GM19324 (cell line): ENCODE measurements around the gene MCC.

ENCODE experiments used
- ATAC-seq: cut with Tn5 transposase; IDR thresholded peaks from one replicate; pipeline ENCODE4 v1.9.1; 2021; ENCODE audit warnings: mild to moderate bottlenecking, moderate library complexity; ENCODE audit not compliant: unreplicated experiment, low FRiP score

MCC gene

DNA sequence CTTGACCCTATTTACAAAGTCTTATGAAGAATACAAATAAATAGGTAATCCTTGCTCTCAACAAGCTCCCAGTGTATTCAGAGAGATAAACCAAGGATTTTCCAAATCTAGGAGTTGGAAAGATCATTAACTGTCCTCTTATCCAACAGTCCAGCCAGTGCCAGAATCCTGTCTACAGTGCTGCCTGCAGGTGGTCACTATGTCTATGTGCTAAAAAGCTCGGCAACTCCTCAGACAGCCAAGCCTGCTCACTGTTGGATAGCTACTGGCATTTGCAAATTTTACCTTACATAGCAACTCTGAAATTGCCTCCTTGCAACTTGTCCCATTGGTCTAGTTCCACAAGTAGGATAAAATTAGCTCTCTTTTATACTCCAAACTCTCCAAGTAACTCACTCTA is 324.2 kb downstream of the MCC start:
- no peak for ATAC-seq

DNA sequence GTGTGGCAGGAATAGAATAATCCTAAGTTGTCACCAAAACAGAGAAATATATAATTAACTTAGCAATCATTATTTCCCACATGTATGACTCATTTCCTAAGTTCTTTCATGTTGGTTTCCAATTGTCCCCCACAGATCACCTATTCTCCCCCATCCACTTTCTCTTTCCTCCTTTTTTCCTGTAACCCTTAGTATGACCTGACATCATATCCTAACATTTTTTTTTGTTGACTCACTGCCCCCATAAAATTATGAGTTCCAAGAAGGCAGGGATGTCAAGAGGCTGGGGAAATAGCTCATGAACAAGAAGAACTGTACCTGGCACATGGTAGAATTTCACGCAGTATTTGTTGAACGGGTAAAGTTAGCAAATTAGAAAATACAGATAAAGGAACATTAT is 324.9 kb downstream of the MCC start:
- ATAC-seq, result no peak

DNA sequence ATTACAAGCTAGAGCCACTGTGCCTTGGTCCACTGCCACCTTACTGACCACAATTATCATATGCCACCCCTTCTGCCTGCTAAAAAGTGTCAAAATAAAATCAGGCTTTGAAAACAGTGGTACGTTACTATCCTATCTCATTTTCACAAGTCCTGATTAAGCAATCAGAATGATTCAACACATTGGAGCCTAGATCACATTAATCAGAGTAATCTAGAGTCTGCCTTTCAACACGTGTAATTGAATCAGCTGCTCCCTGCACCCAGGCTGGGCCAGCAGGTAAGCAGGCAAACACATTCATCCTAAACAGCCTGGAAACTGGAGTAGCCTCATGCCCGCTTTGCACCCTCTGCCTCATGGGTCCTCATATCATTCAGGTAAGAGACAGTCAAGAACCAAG is 325.5 kb downstream of the MCC start:
- ATAC-seq, result no peak

DNA sequence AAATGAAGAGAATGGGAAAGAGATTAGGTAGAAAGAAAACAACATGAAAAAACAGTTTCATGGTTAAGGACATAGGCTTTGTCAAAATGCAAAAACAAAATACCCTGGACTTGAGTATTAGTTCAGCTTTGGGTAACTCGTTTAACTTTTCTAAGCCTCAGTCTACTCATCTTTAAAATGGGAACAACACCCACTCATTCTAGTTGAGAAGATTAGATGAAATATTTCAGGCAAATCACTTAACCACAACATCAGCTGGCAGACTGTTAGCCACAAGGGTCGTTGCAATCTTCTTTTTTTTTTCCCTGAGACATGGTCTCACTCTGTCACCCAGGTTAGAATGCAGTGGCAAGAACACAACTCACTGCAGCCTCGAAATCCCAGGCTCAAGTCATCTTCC is 326.0 kb downstream of the MCC start:
- ATAC-seq, result no peak

DNA sequence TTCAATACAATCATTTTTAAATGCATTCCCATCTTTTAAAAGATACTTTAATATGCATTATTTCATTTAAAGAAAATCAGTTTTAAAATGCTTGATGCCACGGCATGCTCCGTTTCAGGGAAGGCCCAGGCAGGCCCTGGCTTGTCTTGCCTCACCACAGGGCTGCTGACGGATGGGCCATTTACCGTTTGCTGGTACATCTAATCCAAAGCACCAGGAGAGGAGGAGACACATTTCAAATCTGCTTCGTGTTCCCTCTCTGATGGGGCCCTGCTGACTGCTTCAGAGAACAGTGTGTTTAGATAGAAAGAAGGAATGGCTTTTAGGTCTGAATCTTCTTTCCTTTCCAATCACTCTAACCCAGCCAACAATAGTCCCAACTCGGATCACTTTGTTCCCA is 326.4 kb downstream of the MCC start:
- no peak for ATAC-seq

DNA sequence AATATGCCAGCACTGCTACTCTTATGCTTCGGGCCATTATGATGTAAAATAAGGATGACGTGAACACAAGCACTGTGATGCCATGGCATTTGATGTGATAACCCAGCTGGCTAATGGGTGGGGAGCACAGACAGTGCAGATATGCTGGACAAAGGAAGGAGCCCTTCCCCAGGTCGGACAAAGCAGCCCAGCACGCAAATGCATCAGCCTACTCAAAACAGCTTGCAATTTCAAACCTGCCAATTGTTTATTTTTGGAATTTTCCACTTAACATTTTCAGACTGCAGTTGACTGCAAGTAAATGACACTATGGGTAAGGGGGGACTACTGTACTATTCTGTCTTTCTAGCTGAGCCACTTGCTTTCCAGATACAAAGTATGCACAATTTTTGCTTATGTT is 330.4 kb downstream of the MCC start:
- no peak for ATAC-seq

DNA sequence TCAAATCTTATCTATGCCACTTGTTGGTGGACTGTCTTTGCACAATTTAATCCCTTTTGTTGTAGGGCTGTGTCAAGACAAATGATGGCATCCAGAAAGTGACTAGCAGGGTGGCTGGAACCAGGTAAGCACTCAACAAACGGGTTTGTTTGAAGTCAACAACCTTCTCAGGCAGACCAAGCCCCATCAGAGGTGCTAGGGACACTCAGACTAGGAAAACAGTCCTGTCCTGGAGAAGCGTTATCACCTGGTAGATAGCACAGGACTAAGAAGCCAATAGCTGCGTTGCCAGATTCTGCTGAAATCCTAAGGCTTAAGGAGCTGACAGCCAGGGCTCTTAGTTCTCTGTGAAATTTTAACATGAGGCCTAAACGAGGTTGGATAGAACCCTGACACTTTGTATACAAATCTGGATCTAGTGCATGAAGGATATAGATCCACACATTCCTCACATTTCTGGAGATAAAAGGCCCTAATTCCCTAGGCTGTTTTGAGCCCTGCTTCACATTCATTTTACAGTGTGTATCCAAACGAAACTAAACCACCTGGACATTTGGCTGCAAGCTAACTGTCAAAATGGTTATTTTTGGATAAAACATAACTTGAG is 331.9 kb downstream of the MCC start:
- ATAC-seq, result no peak

DNA sequence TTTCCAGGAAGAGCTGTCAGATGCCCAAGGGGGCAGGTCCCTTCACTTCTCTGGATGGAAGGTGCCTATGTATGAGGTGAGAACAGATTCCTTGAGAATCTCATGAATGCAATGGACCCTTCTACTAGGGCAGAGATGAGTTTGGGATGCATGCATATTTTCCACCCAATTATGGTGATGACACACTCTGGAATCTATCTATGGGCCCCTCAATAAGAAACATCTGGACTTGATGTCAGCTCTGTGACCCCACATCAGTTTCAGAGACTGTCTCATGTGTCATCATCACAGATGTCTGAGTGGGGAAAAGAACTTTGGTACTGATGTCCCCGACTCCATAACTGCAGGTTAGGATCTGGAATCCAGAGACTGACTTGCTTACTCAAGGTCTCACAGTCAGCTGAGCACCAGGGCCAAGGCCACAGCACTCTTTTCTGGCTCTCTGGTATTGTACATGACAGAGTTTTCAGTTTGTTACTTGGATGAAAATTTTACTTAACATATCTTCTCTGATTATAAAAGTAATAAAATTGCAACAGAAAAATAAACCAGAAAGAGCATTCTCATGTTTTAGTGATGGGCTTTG is 334.6 kb downstream of the MCC start:
- no peak for ATAC-seq

DNA sequence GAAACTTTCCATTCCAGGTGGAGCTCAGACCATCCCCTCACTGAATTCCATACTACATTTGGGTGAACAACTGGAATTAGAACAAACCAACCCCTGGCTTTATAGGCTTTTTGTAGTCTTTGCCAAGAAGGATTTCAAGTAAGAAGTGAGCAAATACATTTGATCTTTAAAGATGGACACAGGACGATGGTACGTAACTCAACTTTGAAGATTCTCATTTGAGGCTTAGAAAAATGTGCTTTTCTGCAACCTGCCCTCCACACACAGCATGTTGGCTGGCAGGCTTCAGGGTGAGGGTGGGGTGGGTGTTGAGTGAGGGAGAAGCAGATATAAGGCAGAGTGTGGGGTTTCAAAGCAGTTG is 335.9 kb downstream of the MCC start:
- ATAC-seq, result no peak

DNA sequence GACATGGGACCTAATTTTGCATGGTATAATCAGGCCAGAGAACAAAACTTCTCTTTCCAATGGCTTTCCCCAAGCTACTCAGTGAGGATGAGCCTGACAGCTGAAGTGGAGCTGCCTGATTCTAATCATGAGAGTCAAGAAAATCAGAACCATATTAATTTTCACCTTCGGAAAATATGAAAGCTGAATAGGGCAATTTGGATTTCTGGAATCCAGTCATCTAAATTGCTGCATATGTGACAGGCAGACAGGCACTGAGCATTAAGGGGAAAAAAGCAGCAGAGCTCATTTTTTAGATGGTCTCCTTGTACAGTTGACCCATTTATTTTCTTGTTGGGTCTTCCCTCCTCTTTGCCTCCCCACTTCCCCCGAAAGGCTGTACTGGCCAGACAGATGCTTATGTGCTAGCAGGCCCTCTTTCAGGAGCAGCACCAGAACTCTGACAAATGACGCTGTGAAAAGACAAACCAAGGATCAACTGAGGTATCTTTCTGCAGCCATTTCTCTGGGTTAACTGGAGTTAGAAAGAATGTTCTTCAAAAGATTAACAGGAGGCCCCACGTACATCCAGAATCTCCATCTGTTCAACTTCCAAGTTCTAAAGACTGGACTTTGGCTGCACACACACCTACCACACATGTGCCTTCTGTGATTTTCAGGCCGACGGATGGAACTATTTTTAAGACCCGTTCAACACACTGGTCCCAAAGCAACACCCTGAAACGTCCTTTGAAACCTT is 336.4 kb downstream of the MCC start:
- ATAC-seq, result no peak

DNA sequence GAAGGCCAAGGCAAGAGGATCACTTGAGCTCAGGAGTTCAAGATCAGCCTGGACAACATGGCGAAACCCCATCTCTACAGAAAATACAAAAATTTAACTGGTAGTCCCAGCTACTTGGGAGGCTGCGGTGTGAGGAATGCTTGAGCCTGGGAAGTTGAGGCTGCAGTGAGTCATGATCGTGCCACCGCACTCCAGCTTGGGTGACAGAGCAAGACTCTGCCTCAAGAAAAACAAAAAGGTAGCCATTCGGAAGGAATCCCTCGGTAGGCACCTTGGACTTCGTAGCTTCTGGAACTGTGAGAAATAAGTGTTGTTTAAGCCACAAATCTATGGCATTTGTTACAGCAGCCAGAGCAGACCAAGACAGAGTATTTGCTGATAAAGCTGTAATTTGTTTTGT is 337.4 kb downstream of the MCC start:
- ATAC-seq, result no peak

DNA sequence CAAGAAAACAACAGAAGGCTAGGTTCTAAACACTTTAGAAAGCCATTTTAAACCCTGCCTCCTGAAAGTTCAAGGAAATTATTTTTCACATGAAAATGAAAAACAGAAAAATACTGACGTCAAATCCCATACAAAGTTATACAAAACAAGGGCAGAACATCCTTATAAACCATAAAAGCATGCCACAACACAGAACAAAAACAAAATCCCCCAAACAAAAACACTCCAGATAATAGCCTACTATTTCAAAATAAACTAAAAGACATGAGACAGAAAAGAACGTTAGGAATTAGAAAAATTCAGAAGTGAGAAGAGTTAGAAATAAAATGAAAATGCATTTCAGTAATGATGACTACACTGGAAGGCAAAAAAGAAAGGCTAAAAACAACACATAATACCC is 338.0 kb downstream of the MCC start:
- ATAC-seq, result no peak

DNA sequence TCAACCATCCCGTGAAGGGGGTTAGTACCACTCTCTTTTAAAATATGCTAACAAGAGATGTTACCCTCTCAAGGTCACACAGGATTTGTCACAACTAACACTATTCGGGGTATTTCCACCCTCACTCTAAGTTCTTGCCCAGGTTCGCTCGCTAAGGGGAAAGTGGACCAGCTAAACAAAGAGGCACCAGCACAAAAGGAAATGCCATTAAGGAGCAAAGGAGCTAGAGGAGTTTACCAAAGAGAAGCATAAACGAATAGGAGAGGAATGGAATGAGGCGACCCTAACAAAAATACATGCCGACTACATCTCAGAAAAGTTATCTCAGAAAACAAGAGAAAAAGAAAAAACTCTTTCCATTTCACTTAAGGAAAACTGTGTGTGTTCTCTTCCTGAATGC is 340.7 kb downstream of the MCC start:
- no peak for ATAC-seq

DNA sequence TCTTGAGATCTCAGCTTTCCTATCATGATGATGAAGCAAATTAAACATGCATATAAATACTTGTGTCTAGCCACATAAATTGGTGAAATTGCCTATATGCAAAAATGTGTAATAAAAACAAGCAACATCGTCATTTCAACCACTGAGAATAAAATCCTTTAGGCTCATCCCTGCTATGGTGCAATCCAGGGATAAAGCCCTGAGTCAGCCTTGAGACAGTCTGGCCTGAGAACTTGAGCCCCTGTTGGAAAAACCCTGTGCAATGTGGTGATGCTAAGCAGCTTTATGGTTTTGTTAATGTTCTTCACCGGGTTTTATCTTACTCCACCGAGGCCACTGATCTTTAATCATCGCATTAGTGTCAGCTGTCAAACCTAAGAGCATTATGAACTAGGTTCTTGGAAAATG is 341.1 kb downstream of the MCC start:
- no peak for ATAC-seq

DNA sequence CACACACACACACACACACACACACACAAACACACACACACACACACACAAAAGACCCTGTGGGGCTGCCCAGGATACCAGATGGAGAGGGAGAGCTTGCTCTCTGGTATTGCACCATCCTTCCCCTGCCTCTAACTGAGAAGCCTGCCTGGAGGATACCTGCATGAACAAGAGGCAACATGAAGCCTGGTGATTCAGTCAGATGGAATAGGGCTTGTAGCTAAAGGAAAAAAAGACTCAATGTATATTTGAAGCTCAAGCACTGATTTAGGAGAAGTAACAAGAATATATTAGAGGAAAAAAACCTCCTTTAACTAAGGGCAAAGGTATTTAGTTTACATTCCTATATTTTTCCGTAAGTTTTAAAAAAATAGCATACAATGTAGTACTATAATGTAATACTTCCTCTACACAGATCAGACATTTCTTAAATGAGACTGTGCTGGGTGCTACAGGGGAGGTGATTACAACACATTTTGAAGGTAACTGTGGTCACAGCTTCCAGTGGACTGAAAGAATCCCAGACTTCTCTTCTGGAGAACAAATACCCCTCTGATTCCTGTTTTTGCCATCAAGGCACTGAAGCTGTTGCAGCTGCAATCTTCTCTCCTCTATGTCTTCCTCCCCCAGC is 342.4 kb downstream of the MCC start:
- ATAC-seq, result no peak

DNA sequence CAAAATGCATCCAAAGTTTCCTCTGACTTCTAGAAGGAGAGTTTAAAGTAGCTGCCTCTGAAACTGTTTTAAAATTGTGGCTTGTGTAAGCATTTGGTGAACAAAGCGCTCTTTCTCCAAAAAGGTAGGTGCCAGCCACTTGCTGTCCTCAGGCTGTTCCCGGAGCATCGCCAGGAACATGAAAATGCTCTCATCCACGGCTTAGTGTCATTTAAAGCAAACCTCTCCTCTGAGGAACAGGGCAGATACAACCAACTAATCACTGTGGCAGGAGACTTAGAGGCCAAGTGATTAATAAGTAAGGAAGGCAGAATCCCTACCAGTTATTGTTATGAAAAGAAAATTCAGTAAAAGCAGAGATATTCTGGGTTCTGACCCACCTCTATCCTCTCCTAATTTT is 346.1 kb downstream of the MCC start:
- no peak for ATAC-seq

DNA sequence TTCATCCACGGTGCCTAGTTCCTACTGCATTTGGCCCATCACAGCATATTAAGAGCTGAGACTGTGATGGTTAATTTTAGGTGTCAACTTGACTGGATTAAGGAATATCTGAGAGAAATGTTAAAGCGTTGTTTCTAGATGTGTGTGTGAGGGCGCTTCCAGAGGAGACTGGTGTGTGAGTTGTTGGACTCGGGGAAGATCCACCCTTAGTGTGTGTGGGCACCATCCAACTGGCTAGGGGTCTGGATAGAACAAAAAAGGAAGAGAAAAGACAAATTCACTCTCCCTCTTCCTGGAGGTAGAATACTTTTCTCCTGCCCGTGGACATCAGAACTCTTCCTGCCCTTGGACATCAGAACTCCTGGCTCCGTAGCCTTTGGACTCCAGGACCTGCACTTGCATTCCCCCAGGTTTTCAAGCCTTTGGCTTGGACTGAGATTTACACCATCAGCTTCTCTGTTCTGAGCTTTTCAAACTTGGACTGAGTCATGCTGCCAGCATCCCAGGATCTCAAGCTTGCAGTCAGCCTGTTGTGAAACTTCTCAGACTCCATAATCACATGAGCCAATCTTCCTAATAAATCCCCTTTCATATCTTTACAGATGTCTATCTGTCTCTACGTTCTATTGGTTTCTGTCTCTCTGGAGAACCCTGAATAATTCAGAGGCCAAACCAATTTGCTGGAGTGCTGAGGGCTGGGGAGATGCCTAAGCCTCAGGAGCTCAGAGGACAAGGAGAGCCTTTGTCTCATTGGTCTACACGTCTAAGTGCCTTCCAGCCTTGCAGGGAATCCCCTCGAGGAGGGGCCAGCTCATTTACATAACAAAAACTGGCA is 347.2 kb downstream of the MCC start:
- no peak for ATAC-seq

DNA sequence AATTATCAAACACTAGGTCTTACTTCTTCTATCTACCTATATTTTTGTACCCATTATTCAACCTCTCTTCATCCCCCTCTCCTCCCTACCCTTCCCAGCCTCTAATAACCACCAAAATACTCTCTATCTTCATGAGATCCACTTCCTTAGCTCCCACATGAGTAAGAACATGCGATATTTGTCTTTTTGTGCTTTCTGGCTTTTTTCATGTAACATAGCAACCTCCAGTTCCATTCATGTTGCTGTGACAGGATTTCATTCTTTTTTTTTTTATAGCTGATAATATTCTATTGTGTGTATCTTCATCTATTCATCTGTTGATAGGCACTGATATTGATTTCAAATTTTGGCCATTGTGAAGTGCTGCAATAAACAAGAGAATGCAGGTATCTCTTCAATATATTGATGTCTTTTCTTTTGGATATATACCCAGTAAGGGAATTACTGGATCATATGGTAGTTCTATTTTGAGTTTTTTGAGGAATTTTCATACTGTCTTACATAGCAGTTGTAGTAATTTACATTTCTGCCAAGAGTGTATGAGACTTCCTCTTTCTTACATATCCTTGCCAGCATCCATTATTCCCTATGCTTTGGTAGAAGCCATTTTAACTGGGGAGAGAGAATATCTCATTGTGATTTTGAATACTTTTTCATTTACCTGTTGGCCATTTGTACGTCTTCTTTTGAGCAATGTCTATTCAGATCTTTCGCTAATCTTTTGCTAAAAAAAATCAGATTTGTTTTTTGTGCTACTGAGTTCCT is 354.9 kb downstream of the MCC start:
- ATAC-seq, result no peak

DNA sequence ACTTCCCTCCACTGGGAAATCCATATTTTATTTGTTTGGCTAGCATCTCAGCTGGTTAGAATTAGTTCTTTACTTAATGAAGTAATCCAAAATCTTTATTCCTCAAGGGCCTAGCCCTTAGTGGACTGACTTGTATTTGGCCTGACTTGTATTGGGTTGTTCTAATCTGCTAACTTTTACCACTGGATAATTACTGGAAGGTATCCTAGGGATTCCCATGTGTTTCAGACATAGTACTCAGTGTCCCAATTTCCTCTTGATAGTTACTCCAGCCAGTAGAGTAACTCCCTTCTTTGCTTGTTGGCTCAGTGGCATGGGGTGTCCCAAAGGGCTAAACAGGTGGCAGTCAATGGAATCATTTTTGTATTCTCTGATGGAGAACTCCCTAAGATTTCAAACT is 355.7 kb downstream of the MCC start:
- no peak for ATAC-seq

DNA sequence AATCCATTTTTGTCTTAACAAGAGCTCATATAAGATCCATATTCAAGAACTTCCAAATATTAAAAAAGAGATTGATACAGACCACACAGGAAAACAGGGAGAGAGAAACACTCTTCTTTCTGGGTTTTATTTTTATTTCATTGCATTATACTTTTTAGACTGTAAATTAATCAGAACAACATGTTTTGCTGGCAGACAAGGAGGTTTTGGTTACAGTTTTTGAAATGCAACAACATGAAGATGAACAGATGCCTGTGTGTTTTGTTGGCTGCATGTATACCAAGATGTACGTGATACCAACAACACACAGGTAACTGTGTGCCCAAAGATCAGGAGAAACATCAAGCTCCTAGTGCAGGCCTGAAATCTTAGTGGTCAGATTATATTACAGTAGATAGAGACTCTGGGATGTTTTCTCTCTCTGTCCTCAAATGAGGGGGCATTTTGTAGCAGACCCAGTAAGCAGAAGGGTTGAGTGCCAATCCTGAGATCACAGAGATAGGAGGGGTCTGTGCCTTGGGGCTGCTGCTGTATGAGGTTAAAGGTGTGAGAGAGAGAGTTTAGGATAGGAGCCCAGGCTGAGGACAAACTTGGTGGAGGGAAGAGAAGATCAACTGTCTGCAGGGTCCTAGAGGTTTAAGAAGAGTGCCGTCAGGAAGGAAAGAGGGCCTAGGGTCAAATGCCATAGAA is 359.5 kb downstream of the MCC start:
- ATAC-seq, result no peak
